ENCODE data around the gene TMEM8B.

The TMEM8B gene

DNA sequence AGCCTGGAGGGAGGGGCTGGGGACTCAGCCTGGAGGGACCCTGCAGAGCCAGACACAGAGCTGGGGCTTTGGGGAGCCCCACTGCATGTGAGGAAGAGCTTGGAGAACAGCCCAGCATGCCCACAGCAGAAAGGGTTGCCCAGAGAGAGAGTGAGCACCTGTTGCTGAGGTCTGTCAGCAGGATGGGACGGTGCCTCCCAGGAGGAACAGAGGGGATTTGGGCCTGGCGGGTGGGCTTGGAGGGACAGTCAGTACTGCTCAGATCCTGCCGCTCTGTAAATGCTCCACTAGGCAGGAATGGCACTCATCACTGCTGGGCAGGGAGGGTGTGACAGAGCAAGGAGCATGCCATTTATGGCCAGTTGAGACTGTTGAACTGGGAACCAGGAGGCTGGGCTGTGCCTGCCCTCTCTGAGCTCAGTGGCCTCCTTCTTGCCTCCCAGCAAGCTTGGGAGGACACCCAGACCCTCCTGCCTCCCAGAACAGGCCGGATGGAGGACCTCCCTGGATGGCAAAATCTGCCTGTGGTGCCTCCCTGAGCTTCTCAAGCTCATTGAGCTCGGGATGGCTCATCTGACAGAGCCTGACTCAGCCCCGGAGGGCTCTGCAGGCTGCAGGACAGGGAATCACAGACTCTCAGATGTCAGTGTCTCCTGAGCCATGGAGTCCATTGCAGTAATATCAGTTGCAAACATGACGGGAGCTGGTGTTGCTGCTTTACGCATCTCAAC lies 76.2 kb downstream of the TMEM8B start:
- no peak overlapping the region for H3K27ac ChIP-seq (ENCODE audit: low read length)
- H3K4me3 ChIP-seq (ENCODE audit: low read length) = no peak overlapping the region
- no peaks in the 10 kb centered on the region for H3K9me3 ChIP-seq (ENCODE audit: control insufficient read depth, low read depth, low read length)
- H3K36me3 ChIP-seq (ENCODE audit: control insufficient read depth, low read depth, low read length) = no peaks in the 10 kb centered on the region
- H3K9ac ChIP-seq (ENCODE audit: low read length) = no peak overlapping the region
- H3K4me1 ChIP-seq (ENCODE audit: control insufficient read depth, low read depth, low read length) = peaks cover 16% of the 10 kb centered on the region
- H3K27me3 ChIP-seq (ENCODE audit: control insufficient read depth, insufficient read depth, low read length) = no peaks in the 10 kb centered on the region

DNA sequence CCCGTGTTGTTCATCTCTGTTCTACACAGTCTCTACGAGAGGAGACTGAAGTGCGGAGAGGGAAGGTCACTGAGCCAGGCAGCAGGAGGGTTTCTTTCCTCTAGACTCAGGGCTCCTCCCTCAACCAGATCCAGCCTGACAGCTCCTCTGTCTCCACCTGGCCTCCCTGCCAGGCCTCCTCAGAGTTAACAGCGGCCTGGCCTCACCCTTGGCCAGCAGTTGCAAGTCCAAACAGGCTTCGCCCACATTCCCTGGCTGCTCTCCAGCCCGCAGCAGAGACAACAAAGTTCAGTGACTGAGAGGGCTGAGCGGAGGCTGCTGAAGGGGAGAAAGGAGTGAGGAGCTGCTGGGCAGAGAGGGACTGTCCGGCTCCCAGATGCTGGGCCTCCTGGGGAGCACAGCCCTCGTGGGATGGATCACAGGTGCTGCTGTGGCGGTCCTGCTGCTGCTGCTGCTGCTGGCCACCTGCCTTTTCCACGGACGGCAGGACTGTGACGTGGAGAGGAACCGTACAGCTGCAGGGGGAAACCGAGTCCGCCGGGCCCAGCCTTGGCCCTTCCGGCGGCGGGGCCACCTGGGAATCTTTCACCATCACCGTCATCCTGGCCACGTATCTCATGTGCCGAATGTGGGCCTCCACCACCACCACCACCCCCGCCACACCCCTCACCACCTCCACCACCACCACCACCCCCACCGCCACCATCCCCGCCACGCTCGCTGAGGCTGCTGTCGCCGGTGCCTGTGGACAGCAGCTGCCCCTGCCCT lies 77.1 kb downstream of the TMEM8B start, which contains the start of gene HRCT1:
Gene HRCT1, plus strand, starts transcription at position 291 of the 768 bp plus-strand sequence. Its CDS starts 86 bp downstream, at position 377.
- no peaks in the 10 kb centered on the region for H3K9me3 ChIP-seq (ENCODE audit: control insufficient read depth, low read depth, low read length)
- H3K9ac ChIP-seq (ENCODE audit: low read length) = no peak within 1 kb of the TSS
- H3K4me3 ChIP-seq (ENCODE audit: low read length) = no peak within 1 kb of the TSS
- peaks cover 16% of the 10 kb centered on the region for H3K4me1 ChIP-seq (ENCODE audit: control insufficient read depth, low read depth, low read length)
- no peaks in the 10 kb centered on the region for H3K27me3 ChIP-seq (ENCODE audit: control insufficient read depth, insufficient read depth, low read length)
- H3K36me3 ChIP-seq (ENCODE audit: control insufficient read depth, low read depth, low read length) = no peaks in the 10 kb centered on the region
- no peak within 1 kb of the TSS for H3K27ac ChIP-seq (ENCODE audit: low read length)

DNA sequence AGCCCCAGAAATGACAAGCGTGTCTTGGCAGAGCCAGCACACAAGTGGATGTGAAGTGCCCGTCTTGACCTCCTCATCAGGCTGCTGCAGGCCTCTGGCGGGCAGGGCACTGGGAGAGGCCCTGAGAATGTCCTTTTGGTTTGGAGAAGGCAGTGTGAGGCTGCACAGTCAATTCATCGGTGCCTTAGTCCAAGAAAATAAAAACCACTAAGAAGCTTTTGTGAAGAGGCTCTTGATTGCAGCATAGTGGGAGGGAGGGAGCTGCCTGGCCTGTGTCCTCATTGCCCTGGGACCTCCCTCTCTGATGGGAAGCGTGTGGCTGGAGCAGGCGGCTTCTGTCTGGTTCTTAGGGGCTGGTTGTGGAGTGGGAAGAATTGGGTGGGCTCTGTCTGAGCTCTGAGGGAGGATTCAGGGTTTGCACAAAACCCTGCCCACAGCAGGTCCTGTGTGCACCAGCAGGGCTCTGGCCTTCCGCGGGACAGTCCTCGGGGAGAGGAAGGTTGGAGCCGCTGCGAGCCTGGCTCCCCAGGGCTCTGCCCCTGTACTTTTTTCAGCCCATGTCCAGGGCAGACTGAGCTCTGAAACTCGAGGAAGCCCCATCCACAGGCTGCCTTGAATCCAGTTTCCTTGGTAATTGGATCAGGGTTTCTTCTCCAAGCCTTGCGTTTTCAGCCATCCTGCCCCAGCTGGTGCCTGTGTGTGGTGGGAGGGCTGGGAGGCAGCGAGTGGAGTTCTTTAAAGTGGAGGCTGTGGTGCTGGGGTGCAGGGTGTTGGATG lies 78.1 kb downstream of the TMEM8B start:
- Histone ChIP-seq H3K9ac (ENCODE audit: low read length) (no peak overlapping the region), H3K4me3 (ENCODE audit: low read length) (no peak overlapping the region), H3K36me3 (ENCODE audit: control insufficient read depth, low read depth, low read length) (no peaks in the 10 kb centered on the region), H3K4me1 (ENCODE audit: control insufficient read depth, low read depth, low read length) (peaks cover 16% of the 10 kb centered on the region), H3K27ac (ENCODE audit: low read length) (peak overlapping the region; percentile 1), H3K27me3 (ENCODE audit: control insufficient read depth, insufficient read depth, low read length) (no peaks in the 10 kb centered on the region), H3K9me3 (ENCODE audit: control insufficient read depth, low read depth, low read length) (no peaks in the 10 kb centered on the region)

DNA sequence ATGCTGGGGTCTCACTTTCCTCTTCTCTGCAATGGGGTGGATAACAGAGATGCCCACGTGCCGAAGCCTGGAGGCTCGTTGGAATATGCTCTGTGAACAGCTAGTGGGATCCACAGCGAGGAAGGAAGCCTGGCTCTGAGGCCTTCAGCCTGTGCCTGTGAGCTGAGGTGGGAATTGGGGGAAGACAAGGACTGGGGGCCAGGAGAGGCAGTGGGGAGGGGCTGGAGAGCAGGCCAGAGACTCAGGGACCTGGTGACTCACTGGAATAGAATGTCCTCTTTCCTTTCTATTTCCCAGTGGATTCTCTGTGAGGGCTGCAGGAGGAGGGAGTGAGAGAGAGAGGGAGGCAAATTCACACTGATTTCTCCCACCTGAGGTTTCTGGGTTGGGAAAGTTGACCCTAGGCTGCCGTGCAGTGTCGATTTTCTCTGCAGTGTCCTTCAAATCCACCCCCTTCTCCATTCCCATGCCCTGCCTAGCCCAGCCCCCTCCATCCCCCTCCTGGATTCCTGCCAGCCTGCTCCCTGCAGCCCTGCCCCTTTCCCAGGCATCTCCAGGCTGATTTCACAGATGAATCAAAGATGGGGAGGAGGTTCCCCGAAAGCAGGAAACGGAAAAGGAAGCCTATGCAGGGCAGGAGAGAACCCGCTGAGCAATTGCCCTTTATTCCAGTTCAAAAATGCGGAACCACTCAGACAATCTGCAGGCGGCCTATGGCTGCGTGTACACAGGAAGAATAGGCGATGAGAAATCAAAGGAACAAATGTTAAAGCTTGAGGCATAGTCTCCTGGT lies 78.9 kb downstream of the TMEM8B start:
- Histone ChIP-seq H3K36me3 (ENCODE audit: control insufficient read depth, low read depth, low read length) (no peaks in the 10 kb centered on the region), H3K4me3 (ENCODE audit: low read length) (no peak overlapping the region), H3K9me3 (ENCODE audit: control insufficient read depth, low read depth, low read length) (no peaks in the 10 kb centered on the region), H3K4me1 (ENCODE audit: control insufficient read depth, low read depth, low read length) (peaks cover 16% of the 10 kb centered on the region), H3K27ac (ENCODE audit: low read length) (peak overlapping the region; percentile 1), H3K27me3 (ENCODE audit: control insufficient read depth, insufficient read depth, low read length) (no peaks in the 10 kb centered on the region), H3K9ac (ENCODE audit: low read length) (no peak overlapping the region)

DNA sequence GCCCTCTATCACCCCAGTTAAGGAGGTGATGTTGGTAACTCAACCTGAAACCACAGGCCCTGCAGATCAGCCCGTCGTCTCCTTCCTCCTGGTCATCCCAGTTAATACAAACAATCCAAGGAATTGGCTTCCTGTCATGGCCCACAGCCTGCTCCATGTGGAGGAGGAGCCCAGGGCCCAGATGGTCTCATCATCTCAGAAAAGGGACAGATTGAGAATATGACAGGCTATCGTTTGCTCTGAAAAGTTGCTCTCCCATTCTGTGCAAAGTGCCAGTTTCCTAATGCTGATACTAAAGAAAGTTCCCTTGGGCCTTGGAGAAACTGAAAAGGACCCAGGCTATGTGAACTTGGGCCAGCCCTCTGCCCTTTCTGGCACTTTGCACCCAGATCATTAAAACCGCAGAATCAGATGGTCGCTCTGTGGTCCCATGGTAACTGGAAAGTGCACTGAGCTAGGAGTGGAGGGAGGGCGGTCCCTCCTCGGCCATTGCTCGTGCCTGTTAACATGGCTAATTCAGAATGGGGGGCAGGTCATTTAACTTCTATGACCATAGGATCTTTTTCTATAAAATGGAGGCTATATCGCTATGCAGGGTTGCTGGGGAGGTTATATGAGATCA lies 79.6 kb downstream of the TMEM8B start:
- Histone ChIP-seq H3K27ac (ENCODE audit: low read length) (no peak overlapping the region), H3K4me1 (ENCODE audit: control insufficient read depth, low read depth, low read length) (peaks cover 16% of the 10 kb centered on the region), H3K36me3 (ENCODE audit: control insufficient read depth, low read depth, low read length) (no peaks in the 10 kb centered on the region), H3K4me3 (ENCODE audit: low read length) (no peak overlapping the region), H3K27me3 (ENCODE audit: control insufficient read depth, insufficient read depth, low read length) (no peaks in the 10 kb centered on the region), H3K9ac (ENCODE audit: low read length) (no peak overlapping the region), H3K9me3 (ENCODE audit: control insufficient read depth, low read depth, low read length) (no peaks in the 10 kb centered on the region)

DNA sequence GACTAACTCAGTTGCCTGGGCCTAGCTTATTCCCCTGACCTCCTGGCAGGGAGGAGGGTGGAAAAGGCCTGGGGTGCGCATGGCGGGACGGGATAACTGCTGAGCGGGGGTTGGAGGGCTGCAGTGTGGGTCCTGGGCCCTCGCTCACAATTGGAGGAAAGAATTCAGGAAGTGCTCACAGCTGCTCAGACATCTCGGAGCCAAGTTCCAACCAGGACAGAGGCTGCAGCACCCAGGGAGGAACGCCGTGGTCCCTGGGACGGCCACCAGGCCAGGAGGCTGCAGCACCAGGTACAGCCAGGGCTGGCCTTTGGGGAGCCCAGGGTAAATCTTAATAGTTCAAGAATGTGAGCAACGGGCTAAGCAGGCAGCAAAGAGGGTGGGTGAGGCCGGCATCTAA lies 80.2 kb downstream of the TMEM8B start, which contains the start of gene SPAAR:
Gene SPAAR, plus strand, starts transcription at position 217 of the 400 bp plus-strand sequence. CDS start 974 bp downstream, outside the sequence.
- no peaks in the 10 kb centered on the region for H3K9me3 ChIP-seq (ENCODE audit: control insufficient read depth, low read depth, low read length)
- H3K4me3 ChIP-seq (ENCODE audit: low read length) = no peak within 1 kb of the TSS
- H3K27me3 ChIP-seq (ENCODE audit: control insufficient read depth, insufficient read depth, low read length) = no peaks in the 10 kb centered on the region
- no peak within 1 kb of the TSS for H3K27ac ChIP-seq (ENCODE audit: low read length)
- peaks cover 16% of the 10 kb centered on the region for H3K4me1 ChIP-seq (ENCODE audit: control insufficient read depth, low read depth, low read length)
- H3K36me3 ChIP-seq (ENCODE audit: control insufficient read depth, low read depth, low read length) = no peaks in the 10 kb centered on the region
- H3K9ac ChIP-seq (ENCODE audit: low read length) = no peak within 1 kb of the TSS

DNA sequence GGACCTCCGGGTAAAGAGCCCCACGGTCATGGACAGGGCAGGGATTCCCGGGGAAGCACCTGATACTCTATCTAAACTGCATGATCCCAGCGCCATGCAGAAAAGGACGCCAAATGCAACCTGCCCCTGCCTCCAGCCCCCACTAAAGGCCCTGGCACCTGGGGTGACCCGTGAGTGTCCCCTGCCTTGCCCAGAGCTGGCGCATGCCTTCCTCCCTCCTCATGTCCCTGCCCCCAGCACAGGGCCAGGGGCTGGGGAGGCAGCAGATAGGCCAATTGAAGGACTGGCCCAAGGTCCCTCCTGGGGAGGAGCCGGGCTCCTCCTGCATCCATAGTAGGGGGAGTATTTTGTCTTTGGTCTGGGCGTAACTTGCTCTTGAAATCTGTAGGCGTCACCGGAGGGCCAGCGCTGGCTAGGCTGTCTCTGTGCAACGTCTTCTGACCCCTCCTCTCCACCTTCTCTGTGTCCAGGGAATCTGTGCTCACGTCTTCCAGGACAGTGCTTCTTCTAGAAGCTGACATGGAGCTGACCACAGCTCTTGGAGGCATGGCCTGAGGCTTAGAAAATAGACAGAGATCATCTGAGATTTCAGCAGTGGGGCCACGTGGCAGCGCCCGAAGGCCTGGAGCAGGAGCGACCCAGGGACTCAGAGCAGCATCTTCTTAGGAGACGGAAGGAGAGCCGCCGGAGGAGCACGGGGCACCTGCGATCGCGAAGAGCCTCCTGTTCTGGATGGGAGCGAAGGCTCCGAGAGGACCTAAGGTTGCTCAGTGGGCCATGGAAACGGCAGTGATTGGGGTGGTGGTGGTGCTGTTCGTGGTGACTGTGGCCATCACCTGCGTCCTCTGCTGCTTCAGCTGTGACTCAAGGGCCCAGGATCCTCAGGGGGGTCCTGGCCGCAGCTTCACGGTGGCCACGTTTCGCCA lies 80.9 kb downstream of the TMEM8B start:
- Histone ChIP-seq H3K9me3 (ENCODE audit: control insufficient read depth, low read depth, low read length) (no peaks in the 10 kb centered on the region), H3K36me3 (ENCODE audit: control insufficient read depth, low read depth, low read length) (no peaks in the 10 kb centered on the region), H3K27ac (ENCODE audit: low read length) (no peak overlapping the region), H3K27me3 (ENCODE audit: control insufficient read depth, insufficient read depth, low read length) (no peaks in the 10 kb centered on the region), H3K9ac (ENCODE audit: low read length) (no peak overlapping the region), H3K4me1 (ENCODE audit: control insufficient read depth, low read depth, low read length) (peaks cover 16% of the 10 kb centered on the region), H3K4me3 (ENCODE audit: low read length) (no peak overlapping the region)

DNA sequence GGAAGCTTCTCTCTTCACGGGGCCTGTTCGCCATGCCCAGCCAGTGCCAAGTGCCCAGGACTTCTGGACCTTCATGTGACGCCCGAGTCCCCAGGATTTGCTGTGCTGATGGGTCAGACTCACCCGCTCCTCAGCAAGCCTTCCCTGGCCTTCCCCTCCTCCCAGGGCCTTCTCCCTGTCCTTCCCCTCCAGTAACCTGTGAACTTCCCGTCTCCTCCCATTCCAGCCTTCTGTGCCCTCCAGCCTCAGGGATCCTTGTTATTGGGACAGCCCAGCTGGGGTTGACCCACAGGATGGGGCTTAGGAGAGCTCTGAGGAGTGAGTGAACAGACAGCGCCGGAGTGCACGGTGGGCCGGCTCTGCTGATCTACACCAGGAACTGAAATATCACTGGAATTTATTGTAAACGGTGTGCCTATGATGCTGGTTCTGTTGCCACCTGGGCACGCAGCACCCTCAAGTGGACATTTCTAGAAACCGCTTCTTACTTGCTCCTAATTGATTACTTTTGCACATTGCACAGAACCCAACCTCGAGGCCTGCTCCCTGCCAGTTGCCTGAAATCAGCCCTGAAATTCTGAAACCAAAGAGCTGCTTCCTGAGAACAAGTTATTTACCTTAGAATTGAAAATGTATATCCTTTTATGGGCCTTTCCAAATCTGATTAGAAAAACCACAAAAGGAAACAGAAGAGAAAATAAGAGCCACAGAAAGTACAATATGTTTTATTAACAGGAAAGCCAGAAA lies 81.8 kb downstream of the TMEM8B start:
- H3K4me1 ChIP-seq (ENCODE audit: control insufficient read depth, low read depth, low read length) = peaks cover 16% of the 10 kb centered on the region
- no peak overlapping the region for H3K9ac ChIP-seq (ENCODE audit: low read length)
- H3K9me3 ChIP-seq (ENCODE audit: control insufficient read depth, low read depth, low read length) = no peaks in the 10 kb centered on the region
- no peak overlapping the region for H3K27ac ChIP-seq (ENCODE audit: low read length)
- H3K4me3 ChIP-seq (ENCODE audit: low read length) = no peak overlapping the region
- H3K27me3 ChIP-seq (ENCODE audit: control insufficient read depth, insufficient read depth, low read length) = no peaks in the 10 kb centered on the region
- no peaks in the 10 kb centered on the region for H3K36me3 ChIP-seq (ENCODE audit: control insufficient read depth, low read depth, low read length)

DNA sequence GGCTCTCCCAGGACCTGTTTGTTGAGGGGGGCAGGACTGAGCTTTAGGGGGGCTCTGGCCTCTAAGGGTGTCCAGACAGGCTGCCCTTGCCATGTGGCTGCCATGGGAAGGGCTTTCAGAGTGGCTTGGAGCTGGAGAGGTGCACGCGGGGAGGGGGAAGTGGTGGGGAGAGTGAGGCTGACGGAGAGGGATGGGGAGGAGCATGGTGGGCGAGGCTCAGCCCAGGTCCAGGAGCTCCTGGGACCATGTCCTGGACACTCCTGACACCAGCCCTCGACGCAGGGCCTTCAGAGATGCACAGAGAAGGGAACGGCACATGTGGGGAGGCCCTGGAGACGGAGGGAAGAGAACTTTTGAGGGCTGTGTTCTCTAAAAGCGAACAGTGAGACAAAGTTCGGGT lies 82.7 kb downstream of the TMEM8B start:
- Histone ChIP-seq H3K9me3 (ENCODE audit: control insufficient read depth, low read depth, low read length) (no peaks in the 10 kb centered on the region), H3K36me3 (ENCODE audit: control insufficient read depth, low read depth, low read length) (no peaks in the 10 kb centered on the region), H3K4me1 (ENCODE audit: control insufficient read depth, low read depth, low read length) (peaks cover 16% of the 10 kb centered on the region), H3K27ac (ENCODE audit: low read length) (no peak overlapping the region), H3K9ac (ENCODE audit: low read length) (no peak overlapping the region), H3K4me3 (ENCODE audit: low read length) (no peak overlapping the region), H3K27me3 (ENCODE audit: control insufficient read depth, insufficient read depth, low read length) (no peaks in the 10 kb centered on the region)
